BLaER1 treated with 17β-estradiol and CSF1 and Interleukin-3, amounts not matched to agents 10 nM and 100 nM (cell line): ENCODE measurements around the gene BPI.
"Not testable (repeated sequence)": the region's sequence is repeated elsewhere in the genome, so short reads cannot be mapped to it uniquely, and the experiment has no call there.

Experiments
- H3K27ac ChIP-seq, 11 experiments: shearing (Covaris generic); formaldehyde crosslinking; 2 replicates each; pipeline ENCODE4 v1.8.1; 2022
- H3K27me3 ChIP-seq, 11 experiments: shearing (Covaris generic); formaldehyde crosslinking; 2 replicates each; pipeline ENCODE4 v1.8.1; 2022
- H3K36me3 ChIP-seq, 11 experiments: shearing (Covaris generic); formaldehyde crosslinking; 2 replicates each; pipeline ENCODE4 v1.8.1; 2022
- H3K4me1 ChIP-seq, 10 experiments: shearing (Covaris generic); formaldehyde crosslinking; 2 replicates each; pipeline ENCODE4 v1.8.1; 2022
- H3K4me2 ChIP-seq, 11 experiments: shearing (Covaris generic); formaldehyde crosslinking; 2 replicates each; pipeline ENCODE4 v1.8.1; 2022
- H3K4me3 ChIP-seq, 10 experiments: shearing (Covaris generic); formaldehyde crosslinking; 2 replicates each; pipeline ENCODE4 v1.8.1; 2022
- H3K9ac ChIP-seq, 11 experiments: shearing (Covaris generic); formaldehyde crosslinking; 2 replicates each; pipeline ENCODE4 v1.8.1; 2022
- H3K9me3 ChIP-seq, 11 experiments: shearing (Covaris generic); formaldehyde crosslinking; replicated peaks in 1 of 11; 2 replicates each; pipeline ENCODE4 v1.8.1; 2022
- H4K20me1 ChIP-seq, 11 experiments: shearing (Covaris generic); formaldehyde crosslinking; 2 replicates each; pipeline ENCODE4 v1.8.1; 2022
- Cebpa-rat ChIP-seq, 11 experiments: shearing (Covaris generic); IDR thresholded peaks; 2 replicates each; pipeline ENCODE4 v1.8.1; 2022

Gene BPI

GRCh38 chr20:38369389-38369788, 65.4 kb downstream of the BPI start:
- H3K9ac ChIP-seq, result no peak overlapping the region
- H3K4me3 ChIP-seq, result no peak overlapping the region
- H3K36me3 ChIP-seq, result no peaks in the 10 kb centered on the region
- H3K4me1 ChIP-seq, result no peaks in the 10 kb centered on the region
- H3K4me2 ChIP-seq, result peak overlapping the region in 3 of 11 experiments; percentile 20 to 47 (median 24); a peak in 4 of 22 replicates
- TF ChIP-seq Cebpa-rat (IDR thresholded peaks at IDR 0.05), result no peak
- H3K27me3 ChIP-seq, result no peaks in the 10 kb centered on the region
- H3K27ac ChIP-seq, result peak overlapping the region in 6 of 11 experiments; percentile 19 to 64 (median 44); a peak in 10 of 22 replicates
- H4K20me1 ChIP-seq, result no peaks in the 10 kb centered on the region
- no peaks in the 10 kb centered on the region for H3K9me3 ChIP-seq

- Histone ChIP-seq H3K4me2 (no peak overlapping the region), H3K27ac (no peak overlapping the region), H3K4me1 (no peaks in the 10 kb centered on the region), H3K9me3 (no peaks in the 10 kb centered on the region), H3K9ac (no peak overlapping the region), H3K36me3 (no peaks in the 10 kb centered on the region), H3K4me3 (no peak overlapping the region), H4K20me1 (no peaks in the 10 kb centered on the region), H3K27me3 (no peaks in the 10 kb centered on the region)
- no peak for TF ChIP-seq Cebpa-rat (IDR thresholded peaks at IDR 0.05)
These were observed 68.8 kb downstream of the BPI start for GRCh38 chr20:38372806-38373205.

GRCh38 chr20:38373231-38373867, 69.4 kb downstream of the BPI start:
- Histone ChIP-seq H3K27ac (no peak overlapping the region), H3K27me3 (no peaks in the 10 kb centered on the region), H3K9me3 (no peaks in the 10 kb centered on the region), H3K36me3 (no peaks in the 10 kb centered on the region), H3K4me3 (no peak overlapping the region), H3K4me1 (no peaks in the 10 kb centered on the region), H3K4me2 (no peak overlapping the region), H4K20me1 (no peaks in the 10 kb centered on the region), H3K9ac (no peak overlapping the region)
- no peak for TF ChIP-seq Cebpa-rat (IDR thresholded peaks at IDR 0.05)

GRCh38 chr20:38373898-38374297, 69.9 kb downstream of the BPI start:
- Histone ChIP-seq H3K4me3 (no peak overlapping the region), H3K4me2 (no peak overlapping the region), H3K9me3 (0 out of 22 replicates have a peak, but pooled peaks cover 0 to 2% (median 0%) of the 10 kb centered on the region in 11 experiments), H3K27ac (no peak overlapping the region), H3K36me3 (no peaks in the 10 kb centered on the region), H3K27me3 (no peaks in the 10 kb centered on the region), H3K4me1 (no peaks in the 10 kb centered on the region), H3K9ac (no peak overlapping the region), H4K20me1 (no peaks in the 10 kb centered on the region)
- no peak for TF ChIP-seq Cebpa-rat (IDR thresholded peaks at IDR 0.05)

- Histone ChIP-seq H3K4me1 (no peaks in the 10 kb centered on the region), H4K20me1 (no peaks in the 10 kb centered on the region), H3K27me3 (no peaks in the 10 kb centered on the region), H3K4me2 (no peak overlapping the region), H3K9ac (no peak overlapping the region), H3K27ac (no peak overlapping the region), H3K4me3 (no peak overlapping the region), H3K9me3 (0 out of 22 replicates have a peak, but pooled peaks cover 0 to 6% (median 0%) of the 10 kb centered on the region in 11 experiments), H3K36me3 (no peaks in the 10 kb centered on the region)
- TF ChIP-seq Cebpa-rat (IDR thresholded peaks at IDR 0.05), result no peak
These were observed 73.2 kb downstream of the BPI start for GRCh38 chr20:38377039-38377685.

- H3K9ac ChIP-seq, H3K4me2 ChIP-seq, H4K20me1 ChIP-seq, H3K27me3 ChIP-seq, H3K4me3 ChIP-seq, H3K9me3 ChIP-seq, H3K4me1 ChIP-seq, H3K27ac ChIP-seq, H3K36me3 ChIP-seq: not testable (repeated sequence)
These were observed 73.9 kb downstream of the BPI start for GRCh38 chr20:38377838-38378237.

GRCh38 chr20:38383147-38383546, 79.2 kb downstream of the BPI start:
- Histone ChIP-seq H3K27me3 (no peaks in the 10 kb centered on the region), H3K4me3 (no peak overlapping the region), H4K20me1 (no peaks in the 10 kb centered on the region), H3K4me2 (no peak overlapping the region), H3K9ac (no peak overlapping the region), H3K27ac (no peak overlapping the region), H3K4me1 (no peaks in the 10 kb centered on the region), H3K36me3 (no peaks in the 10 kb centered on the region), H3K9me3 (0 out of 22 replicates have a peak, but pooled peaks cover 0 to 6% (median 0%) of the 10 kb centered on the region in 11 experiments)
- TF ChIP-seq Cebpa-rat (IDR thresholded peaks at IDR 0.05), result no peak

- no peaks in the 10 kb centered on the region for H4K20me1 ChIP-seq
- H3K27ac ChIP-seq, result no peak overlapping the region
- H3K4me3 ChIP-seq, result no peak overlapping the region
- no peaks in the 10 kb centered on the region for H3K36me3 ChIP-seq
- H3K9me3 ChIP-seq, result no peaks in the 10 kb centered on the region
- H3K4me1 ChIP-seq, result no peaks in the 10 kb centered on the region
- H3K4me2 ChIP-seq, result no peak overlapping the region
- H3K9ac ChIP-seq, result no peak overlapping the region
- no peak for TF ChIP-seq Cebpa-rat (IDR thresholded peaks at IDR 0.05)
- H3K27me3 ChIP-seq, result no peaks in the 10 kb centered on the region
These were observed 82.0 kb downstream of the BPI start for GRCh38 chr20:38386004-38386403.

GRCh38 chr20:38386851-38387250, 82.9 kb downstream of the BPI start:
- no peak overlapping the region for H3K27ac ChIP-seq
- H3K36me3 ChIP-seq, result no peaks in the 10 kb centered on the region
- H3K4me3 ChIP-seq, result no peak overlapping the region
- no peaks in the 10 kb centered on the region for H3K4me1 ChIP-seq
- no peaks in the 10 kb centered on the region for H4K20me1 ChIP-seq
- H3K9me3 ChIP-seq, result no peaks in the 10 kb centered on the region
- TF ChIP-seq Cebpa-rat (IDR thresholded peaks at IDR 0.05), result no peak
- no peaks in the 10 kb centered on the region for H3K27me3 ChIP-seq
- H3K4me2 ChIP-seq, result no peak overlapping the region
- no peak overlapping the region for H3K9ac ChIP-seq
